ENCODE measurements around the gene RRH. TPM values are rescaled to one million over a fixed set of nuclear protein-coding genes. Genes with fewer than 3 reads are reported as not detected.

The RRH gene
- total RNA-seq, 4 donors from 2014 or later, result 0.22 to 1.6 TPM; not detected in 2

- no peaks in the 10 kb centered on the region for H3K27me3 ChIP-seq
- intact Hi-C loops (cut with DNase I), result no loop called here
- TF ChIP-seq, protein P1, sequence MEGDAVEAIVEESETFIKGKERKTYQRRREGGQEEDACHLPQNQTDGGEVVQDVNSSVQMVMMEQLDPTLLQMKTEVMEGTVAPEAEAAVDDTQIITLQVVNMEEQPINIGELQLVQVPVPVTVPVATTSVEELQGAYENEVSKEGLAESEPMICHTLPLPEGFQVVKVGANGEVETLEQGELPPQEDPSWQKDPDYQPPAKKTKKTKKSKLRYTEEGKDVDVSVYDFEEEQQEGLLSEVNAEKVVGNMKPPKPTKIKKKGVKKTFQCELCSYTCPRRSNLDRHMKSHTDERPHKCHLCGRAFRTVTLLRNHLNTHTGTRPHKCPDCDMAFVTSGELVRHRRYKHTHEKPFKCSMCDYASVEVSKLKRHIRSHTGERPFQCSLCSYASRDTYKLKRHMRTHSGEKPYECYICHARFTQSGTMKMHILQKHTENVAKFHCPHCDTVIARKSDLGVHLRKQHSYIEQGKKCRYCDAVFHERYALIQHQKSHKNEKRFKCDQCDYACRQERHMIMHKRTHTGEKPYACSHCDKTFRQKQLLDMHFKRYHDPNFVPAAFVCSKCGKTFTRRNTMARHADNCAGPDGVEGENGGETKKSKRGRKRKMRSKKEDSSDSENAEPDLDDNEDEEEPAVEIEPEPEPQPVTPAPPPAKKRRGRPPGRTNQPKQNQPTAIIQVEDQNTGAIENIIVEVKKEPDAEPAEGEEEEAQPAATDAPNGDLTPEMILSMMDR (IDR thresholded peaks at IDR 0.05), result no peak
- TF ChIP-seq POLR2A (IDR thresholded peaks at IDR 0.05), result no peak
- H3K36me3 ChIP-seq, result no peaks in the 10 kb centered on the region
- DNase-seq, result no peak
- no peak overlapping the region for H3K4me3 ChIP-seq (replicated peaks in 1 of 3)
- no peaks in the 10 kb centered on the region for H3K4me1 ChIP-seq
- H3K27ac ChIP-seq, result no peak overlapping the region
- no peaks in the 10 kb centered on the region for H3K9me3 ChIP-seq
Observed at GRCh38 chr4:109864134-109864533, 36.4 kb downstream of the RRH start.

GRCh38 chr4:109870061-109870460, 42.3 kb downstream of the RRH start:
- H3K4me3 ChIP-seq (replicated peaks in 1 of 3), result no peak overlapping the region
- no peaks in the 10 kb centered on the region for H3K27me3 ChIP-seq
- 92 to 93% methylated on average over 5 of the region's 5 CpGs for WGBS, 2 donors
- no peak overlapping the region for H3K27ac ChIP-seq
- TF ChIP-seq, protein P1 (IDR thresholded peaks at IDR 0.05), result no peak
- TF ChIP-seq POLR2A (IDR thresholded peaks at IDR 0.05), result no peak
- no peaks in the 10 kb centered on the region for H3K4me1 ChIP-seq
- no peaks in the 10 kb centered on the region for H3K9me3 ChIP-seq
- intact Hi-C loops (cut with DNase I), result no loop called here
- no peaks in the 10 kb centered on the region for H3K36me3 ChIP-seq
- DNase-seq, result no peak

GRCh38 chr4:109872065-109872464, 44.3 kb downstream of the RRH start:
- no peaks in the 10 kb centered on the region for H3K4me1 ChIP-seq
- DNase-seq, result no peak
- 92 to 97% methylated on average over 2 of the region's 2 CpGs for WGBS, 2 donors
- no peak overlapping the region for H3K27ac ChIP-seq
- intact Hi-C loops (cut with DNase I), result no loop called here
- no peaks in the 10 kb centered on the region for H3K36me3 ChIP-seq
- H3K4me3 ChIP-seq (replicated peaks in 1 of 3), result no peak overlapping the region
- H3K27me3 ChIP-seq, result no peaks in the 10 kb centered on the region
- no peaks in the 10 kb centered on the region for H3K9me3 ChIP-seq
- no peak for TF ChIP-seq POLR2A (IDR thresholded peaks at IDR 0.05)
- TF ChIP-seq, protein P1 (IDR thresholded peaks at IDR 0.05), result no peak

DNA sequence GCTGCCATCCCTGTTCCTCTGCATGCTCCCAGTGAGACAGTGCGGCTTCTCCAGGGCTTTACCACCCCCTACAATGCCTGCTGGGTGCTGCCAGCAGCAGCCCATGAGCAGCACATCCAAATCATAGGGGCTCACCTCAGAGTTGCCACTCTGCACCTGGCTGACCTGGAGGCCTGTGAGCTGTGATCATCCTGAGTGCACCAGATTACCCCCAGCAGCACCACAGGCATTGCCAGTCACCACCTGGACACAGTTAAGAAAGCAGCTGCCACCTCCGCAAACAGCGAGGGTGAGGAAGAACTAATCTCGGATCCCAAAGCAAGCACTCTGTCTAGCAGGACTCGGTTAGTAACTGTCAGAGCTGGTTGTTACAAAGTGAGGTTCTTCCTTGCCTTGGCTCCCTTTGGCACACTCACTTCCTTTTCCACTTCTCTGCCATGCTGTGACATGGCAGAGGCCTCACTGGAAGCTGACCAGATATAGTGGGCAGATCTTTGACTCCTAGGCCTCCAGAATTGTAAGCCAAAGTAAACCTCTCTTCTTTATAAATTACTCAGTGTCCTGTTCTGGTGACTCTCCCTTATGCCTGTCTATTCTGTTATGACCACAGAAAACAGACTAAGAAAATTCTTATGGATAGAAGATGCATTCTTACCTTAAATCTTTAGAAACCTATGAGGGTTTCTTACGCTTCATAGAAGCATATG, 45.3 kb downstream of the RRH start:
- Histone ChIP-seq H3K4me3 (replicated peaks in 1 of 3) (no peak overlapping the region), H3K4me1 (no peaks in the 10 kb centered on the region), H3K9me3 (no peaks in the 10 kb centered on the region), H3K27me3 (no peaks in the 10 kb centered on the region), H3K36me3 (no peaks in the 10 kb centered on the region), H3K27ac (no peak overlapping the region)
- intact Hi-C loops (cut with DNase I), result no loop called here
- DNase-seq, result no peak
- TF ChIP-seq, protein P1 (IDR thresholded peaks at IDR 0.05), result no peak
- TF ChIP-seq POLR2A (IDR thresholded peaks at IDR 0.05), result no peak
- 94 to 98% methylated on average over 4 to 6 of the region's 6 CpGs for WGBS, 2 donors

GRCh38 chr4:109873791-109874514, 46.2 kb downstream of the RRH start:
- intact Hi-C loops (cut with DNase I), result no loop called here
- H3K9me3 ChIP-seq, result no peaks in the 10 kb centered on the region
- H3K4me3 ChIP-seq (replicated peaks in 1 of 3), result no peak overlapping the region
- H3K4me1 ChIP-seq, result no peaks in the 10 kb centered on the region
- no peaks in the 10 kb centered on the region for H3K27me3 ChIP-seq
- no peak overlapping the region for H3K27ac ChIP-seq
- H3K36me3 ChIP-seq, result no peaks in the 10 kb centered on the region
- DNase-seq, result no peak
- WGBS, 2 donors, result 65 to 71% methylated on average over 11 of the region's 11 CpGs
- no peak for TF ChIP-seq POLR2A (IDR thresholded peaks at IDR 0.05)
- TF ChIP-seq, protein P1 (IDR thresholded peaks at IDR 0.05), result no peak
